HS-27A (cell line): ENCODE measurements around the gene CLCA1.

ENCODE experiments used
- DNase-seq: peaks from one replicate; pipeline ENCODE4 v3.0.0-alpha.2; 2012; ENCODE audit warnings: low read depth, missing footprints

Gene CLCA1, protein sequence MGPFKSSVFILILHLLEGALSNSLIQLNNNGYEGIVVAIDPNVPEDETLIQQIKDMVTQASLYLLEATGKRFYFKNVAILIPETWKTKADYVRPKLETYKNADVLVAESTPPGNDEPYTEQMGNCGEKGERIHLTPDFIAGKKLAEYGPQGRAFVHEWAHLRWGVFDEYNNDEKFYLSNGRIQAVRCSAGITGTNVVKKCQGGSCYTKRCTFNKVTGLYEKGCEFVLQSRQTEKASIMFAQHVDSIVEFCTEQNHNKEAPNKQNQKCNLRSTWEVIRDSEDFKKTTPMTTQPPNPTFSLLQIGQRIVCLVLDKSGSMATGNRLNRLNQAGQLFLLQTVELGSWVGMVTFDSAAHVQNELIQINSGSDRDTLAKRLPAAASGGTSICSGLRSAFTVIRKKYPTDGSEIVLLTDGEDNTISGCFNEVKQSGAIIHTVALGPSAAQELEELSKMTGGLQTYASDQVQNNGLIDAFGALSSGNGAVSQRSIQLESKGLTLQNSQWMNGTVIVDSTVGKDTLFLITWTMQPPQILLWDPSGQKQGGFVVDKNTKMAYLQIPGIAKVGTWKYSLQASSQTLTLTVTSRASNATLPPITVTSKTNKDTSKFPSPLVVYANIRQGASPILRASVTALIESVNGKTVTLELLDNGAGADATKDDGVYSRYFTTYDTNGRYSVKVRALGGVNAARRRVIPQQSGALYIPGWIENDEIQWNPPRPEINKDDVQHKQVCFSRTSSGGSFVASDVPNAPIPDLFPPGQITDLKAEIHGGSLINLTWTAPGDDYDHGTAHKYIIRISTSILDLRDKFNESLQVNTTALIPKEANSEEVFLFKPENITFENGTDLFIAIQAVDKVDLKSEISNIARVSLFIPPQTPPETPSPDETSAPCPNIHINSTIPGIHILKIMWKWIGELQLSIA

DNA sequence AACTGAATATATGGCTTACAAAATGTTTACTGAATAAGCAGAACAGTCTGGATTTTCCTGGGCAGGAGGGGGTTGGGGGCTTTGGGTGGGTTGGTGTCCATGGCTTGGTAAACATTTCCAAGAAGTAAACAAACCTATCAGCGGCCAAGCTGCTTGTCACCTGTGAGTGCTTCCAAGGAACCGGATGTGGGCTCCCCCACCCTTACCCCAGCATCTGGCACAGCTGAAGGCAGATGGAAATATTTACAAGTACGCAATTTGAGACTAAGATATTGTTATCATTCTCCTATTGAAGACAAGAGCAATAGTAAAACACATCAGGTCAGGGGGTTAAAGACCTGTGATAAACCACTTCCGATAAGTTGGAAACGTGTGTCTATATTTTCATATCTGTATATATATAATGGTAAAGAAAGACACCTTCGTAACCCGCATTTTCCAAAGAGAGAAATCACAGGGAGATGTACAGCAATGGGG lies at the start of gene CLCA1:
Gene CLCA1, plus strand, starts transcription at position 427 of the 477 bp plus-strand sequence. Its CDS starts 45 bp downstream, at position 472.
- DNase-seq, result no peak

DNA sequence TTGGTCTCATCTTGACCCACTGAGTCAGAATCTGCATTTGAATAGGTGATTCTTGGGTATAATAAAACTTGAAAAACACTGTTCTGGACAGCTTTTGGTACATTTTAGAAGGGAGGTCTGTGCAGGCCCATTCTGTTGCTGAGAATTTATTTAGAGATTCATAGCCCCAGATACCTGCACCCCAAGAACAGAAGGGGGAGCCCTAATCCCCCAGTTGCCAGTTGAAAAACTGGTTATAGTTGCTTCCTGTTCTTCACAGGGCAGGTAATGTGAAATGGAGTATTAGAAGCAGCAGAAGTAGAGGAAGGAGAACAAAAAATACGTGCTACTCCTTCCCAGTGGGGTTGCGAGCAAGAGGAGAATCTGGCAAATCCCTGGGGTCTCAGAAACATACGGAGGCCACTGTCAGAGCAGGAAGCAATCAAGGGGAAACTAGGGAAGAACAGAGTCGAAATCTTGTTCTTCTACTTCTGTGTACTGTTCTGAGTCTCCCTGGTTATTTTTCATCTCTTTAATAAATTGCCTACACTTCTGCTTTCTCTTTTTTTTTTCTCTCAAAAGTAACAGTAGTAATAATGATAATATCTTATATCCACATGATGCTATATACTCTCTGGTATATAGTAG lies 49.3 kb upstream of the CLCA1 start:
- no peak for DNase-seq

DNA sequence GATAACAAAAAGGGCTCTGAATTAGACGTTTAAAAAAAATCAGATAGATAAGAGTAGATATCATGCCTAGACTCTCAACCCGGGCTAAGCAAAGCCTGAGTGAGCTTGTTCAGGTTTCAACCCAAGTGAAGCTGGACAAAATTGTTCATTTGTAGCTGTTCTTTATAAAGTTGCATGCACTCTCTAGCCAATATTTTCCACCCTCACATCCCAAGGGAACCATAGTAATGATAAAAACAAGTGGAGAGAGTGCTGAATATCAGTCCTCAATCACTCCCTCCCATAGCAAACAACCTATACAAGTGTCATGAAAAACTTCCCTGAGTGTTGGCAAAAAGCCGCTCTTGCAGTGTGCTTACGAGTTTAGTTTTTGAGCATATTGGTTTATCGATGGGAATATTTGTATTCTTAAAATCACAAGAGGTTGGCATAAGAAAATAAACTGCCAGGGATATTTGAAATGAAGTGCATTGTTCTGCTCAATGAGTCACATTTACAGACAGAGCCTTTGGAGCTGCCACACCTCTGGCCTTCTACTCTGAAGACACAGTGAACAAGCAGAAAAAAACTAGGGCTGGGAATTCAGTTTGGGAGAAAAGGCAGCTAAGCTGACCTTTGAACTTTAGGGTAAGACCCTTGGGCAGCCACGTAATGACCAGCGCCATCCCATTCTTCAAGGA lies 47.0 kb upstream of the CLCA1 start:
- no peak for DNase-seq

DNA sequence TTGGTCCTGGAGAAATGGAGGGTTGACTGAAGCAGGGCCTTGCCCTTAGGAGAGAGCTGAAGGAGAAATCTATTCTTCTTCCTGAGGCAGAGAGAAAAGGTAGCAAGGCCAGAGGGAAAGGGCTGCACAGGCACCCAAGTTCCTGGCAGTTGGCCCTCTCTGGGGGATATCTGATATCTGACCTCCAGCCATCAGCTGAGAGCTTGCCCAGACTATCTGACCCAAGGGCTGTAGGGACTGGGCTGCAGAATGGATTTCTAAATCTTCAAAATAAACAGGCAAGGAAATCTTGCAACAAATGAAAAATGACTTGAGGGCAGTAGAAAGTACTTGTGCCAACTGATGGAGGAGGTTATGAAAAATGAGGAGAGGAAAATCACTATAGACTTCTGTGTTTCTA lies 45.3 kb upstream of the CLCA1 start:
- DNase-seq, result no peak

DNA sequence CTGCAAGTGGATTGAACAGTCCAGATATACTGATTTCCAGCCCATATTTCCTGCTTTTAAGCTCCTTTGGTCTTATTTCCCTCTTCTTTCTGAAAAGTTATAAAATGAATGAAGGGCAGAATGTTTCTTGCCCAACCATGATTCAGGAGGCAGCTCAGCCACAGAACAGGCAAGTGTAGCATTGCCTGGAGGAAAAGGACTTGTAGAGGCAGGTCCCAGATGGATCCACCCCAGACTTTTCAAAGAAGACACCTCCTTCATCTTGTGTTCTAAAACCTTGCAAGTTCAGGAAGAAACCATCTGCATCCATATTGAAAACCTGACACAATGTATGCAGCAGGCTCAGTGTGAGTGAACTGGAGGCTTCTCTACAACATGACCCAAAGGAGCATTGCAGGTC lies 44.9 kb upstream of the CLCA1 start, which contains the start of gene CLCA2:
Gene CLCA2, plus strand, starts transcription at position 299 of the 400 bp plus-strand sequence. Its CDS starts 77 bp downstream, at position 376.
- no peak for DNase-seq

DNA sequence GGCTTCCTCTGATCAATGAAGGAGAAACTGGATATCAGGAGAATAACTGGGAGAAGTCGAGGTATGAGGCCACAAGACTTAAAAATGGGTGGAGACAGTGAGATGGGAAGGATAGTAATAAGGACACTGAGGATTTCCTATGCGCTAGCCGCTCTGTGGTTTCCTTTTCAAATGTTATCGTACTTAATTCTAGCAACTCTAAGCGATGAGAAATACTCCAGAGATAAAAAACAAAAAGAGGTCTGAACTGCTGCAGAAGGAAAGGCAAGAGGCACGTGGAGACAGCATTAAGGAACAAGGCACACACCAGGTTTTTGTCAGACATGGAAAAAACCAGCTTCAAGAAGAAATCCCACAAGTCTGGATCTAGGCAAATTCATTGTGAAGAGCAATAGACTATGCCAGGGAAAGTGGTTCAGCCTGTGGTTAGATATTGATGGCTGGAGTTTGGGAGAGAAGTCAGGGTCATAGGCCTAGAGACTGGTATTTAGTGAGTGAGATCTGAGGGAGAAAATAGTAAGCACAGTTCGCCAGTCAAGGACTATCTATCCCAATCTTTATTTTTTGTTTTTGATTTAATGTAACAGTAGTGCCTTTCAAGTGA lies 39.5 kb upstream of the CLCA1 start:
- no peak for DNase-seq

DNA sequence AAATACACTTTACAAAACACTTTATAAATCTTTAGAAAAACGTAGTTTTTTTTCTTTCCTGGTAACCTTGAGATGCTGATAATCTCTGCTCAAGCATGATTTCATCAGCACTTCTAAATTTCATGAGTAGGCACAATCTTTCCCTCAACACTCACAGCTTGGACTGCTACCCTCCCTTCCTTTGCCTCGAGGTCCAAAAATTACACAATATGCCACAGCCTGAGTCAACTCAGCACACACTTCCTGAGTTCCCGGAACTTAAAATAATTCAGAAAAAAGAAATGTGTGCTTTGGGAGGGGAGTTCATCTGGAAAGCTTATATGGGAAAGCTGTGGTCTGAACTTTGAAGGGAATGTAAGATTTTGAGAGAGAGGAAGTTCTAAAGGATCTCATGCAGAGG lies 38.9 kb upstream of the CLCA1 start:
- peak; percentile 27 for DNase-seq

DNA sequence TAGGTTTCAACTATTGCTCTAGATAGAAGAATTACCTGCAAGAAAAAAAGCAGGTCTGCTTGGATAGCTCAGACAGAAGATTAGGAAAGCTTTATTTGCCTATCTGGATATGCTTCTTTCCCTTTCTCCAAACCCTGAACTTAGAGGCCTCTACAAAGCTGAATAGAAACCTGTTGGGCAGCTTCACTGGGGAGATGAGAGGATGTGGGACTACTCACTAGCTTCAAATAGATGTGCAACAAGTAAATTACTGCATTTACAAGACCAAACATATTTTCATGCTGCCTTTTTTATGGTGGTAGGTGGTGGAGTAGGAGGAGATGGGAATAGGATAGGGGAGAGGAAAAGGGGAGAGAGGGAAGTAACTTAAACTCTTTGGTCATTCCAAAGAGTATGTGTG lies 38.4 kb upstream of the CLCA1 start:
- DNase-seq, result no peak

DNA sequence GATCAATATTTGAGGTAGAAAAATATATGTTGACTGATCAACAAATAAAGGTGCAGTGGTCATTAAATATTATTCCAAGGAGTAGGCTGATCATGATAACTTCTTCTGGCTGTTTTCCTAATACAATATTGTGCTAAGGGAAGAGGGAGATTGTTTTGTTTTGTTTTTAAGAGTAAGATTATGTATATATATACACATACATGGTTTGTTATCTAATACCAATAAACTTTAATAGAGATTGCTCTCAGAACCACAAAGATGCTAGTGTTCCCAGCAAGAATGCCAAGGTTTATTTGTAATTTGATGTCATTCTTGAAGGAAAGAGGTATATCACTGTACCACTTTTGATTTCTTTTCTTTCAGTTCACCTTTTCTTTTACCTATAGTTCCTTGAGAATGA lies 34.7 kb upstream of the CLCA1 start:
- no peak for DNase-seq

DNA sequence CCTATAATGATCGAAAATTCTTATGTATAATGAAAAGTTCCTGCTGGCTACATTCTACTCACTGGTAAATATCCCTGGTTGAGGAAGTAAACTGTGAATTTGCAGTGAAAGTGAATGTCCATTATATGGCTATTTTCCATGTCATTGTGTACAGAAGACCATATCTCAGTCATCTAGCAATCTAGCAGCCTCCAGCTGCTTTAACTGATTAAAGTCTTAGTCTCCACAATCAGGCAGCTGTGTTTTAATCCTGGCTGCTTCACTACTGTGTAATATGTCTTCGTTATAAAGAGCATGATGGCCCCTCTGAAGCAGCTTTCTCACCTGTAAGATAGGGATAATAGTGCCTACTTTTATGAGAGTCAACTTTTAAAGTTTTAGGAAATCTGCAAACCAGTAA lies 33.4 kb upstream of the CLCA1 start:
- no peak for DNase-seq

DNA sequence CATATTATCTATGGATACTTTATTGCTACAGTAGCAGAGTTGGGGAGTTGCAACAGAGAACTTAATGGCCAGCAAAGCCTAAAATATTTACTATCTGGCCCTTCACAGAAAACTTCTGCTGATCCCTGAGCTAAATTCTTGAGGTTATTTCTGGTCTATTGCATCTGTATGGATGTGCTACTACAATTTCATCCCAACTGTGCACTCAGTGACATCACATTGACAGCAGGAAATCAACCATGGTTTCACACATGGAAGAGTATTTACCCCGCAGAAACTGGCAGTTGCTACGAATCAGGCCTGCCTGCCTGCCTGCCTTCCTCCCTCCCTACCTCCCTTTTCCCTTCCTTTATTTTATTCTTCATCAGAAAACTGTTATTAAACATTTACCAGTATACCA lies 32.7 kb upstream of the CLCA1 start:
- no peak for DNase-seq

DNA sequence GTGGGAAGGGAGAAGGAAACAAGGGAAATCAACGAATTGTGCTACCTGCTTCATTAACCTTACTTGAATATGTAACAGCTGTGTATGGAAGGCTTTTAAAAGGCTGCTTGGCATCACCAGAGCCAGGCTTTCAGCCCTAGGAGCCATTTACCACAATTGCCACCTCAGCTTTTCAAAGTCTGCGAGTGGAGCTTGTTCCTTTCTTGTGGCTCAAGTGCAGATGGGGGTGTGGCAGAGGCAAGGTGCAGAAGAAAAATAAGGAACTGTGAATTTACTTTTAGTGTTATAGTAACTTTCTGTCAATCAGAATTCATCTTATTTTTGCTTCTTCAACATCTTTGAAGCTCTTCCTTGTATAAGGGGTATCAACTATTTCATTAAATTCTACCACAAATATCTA lies 27.1 kb upstream of the CLCA1 start:
- DNase-seq, result no peak

DNA sequence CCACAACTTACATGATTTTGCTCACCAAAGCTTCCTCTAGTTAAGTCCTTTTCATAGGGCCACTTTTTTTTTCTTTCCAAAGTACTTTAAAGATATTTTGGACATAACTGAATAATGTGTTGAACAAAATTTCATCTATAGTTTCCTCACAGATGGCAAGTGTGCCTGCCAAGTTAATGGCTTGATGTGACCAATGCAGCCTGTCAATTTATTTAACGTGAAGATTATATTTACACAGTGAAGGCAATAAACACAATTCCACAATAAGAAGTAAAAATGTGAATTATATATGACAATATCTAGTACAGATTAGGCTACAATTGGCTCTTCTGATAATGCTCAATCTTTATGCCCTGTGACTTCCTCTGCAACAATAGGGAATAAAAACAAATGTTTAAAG lies 26.7 kb upstream of the CLCA1 start:
- no peak for DNase-seq

DNA sequence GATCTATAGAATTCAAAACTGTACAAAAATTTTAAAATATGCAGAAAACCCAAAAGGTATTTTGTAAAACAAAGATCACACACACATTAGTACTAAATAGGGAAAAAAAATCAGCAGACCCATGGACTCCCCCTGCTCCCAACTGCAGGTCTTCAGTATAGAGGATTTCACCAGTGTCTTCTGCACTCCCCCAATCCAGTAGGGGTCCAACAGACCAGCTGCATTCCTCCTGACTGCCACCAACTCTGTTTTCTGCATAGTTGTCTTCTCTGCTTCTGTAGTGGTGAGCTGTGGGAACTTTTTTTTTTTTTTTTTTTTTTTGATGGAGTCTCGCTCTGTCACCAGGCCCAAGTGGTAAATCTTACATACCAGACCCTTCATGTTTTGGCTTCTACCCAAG lies 22.8 kb upstream of the CLCA1 start:
- DNase-seq, result no peak

DNA sequence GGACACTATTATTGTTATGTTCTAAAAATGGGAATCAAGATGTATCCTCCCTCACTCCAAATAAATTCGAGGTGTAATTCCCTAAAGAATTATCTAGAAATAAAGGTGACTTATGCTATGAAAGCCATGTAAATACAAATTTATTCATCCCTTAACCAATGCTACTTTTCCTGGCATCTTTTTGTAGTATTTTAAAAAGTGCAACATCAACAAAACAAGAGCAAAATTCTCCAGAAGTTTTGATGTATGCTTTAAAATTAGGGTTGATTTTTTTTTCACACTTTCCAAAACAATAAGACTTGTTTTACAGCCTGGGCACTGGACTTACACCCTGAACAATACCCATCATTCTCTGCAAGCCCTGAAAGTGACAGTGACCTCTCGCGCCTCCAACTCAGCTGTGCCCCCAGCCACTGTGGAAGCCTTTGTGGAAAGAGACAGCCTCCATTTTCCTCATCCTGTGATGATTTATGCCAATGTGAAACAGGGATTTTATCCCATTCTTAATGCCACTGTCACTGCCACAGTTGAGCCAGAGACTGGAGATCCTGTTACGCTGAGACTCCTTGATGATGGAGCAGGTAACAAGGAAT lies 21.4 kb upstream of the CLCA1 start:
- DNase-seq, result no peak

DNA sequence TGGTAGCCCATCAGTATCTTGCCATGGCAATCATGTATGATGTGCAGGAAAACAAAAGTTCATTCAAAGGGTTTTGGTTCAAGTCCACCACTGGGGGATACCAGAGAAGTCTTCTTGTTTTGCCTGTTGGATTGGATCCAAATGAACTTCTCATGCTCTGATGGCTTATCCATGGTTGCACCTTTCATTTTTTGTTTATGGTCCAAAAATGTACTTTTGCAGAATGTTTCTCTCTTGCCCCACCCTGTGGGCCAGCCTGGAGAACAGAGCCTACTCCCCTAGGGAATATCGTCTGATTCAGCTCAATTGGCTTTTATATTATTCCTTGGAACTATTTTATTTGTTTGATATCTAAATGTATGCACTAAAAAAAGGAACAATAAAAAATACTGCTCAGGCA lies 20.1 kb upstream of the CLCA1 start:
- no peak for DNase-seq

DNA sequence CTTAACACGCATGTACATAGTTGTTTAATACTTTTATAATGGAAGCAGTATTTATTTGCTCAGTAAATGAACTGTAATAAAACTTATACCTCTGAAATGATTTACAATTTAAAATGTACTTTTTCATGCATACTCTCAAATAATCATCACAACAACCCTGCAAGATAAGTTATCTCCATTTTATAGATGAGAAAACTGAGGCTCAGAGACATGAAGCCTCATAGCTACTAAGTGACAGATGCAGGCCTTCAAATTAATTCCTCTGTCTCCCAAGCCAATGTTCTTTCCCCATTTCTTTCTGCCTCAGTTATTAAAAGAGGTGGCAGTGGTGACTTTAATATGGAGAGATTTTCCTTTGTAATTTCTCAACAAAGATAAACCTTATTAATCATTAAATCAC lies 19.6 kb upstream of the CLCA1 start:
- DNase-seq, result no peak

DNA sequence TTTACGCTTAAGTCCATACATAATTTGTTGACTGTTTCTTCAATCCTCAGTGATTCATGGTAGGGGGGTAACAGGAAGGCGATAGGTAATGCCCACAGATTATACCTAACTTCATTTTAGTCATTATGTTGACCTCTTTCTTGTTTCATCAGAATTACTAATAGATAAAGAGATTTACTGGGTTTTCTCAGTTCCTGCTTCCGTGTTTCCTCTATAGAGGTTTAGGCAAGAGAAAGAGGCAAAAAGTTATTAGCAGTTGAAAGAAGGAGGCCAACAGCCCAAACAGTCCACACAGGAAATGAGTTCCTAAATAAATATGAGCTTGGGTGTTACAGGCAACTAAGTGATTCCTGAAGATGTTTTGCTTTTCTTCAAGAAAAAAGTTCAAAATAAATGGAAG lies 17.9 kb upstream of the CLCA1 start:
- no peak for DNase-seq

DNA sequence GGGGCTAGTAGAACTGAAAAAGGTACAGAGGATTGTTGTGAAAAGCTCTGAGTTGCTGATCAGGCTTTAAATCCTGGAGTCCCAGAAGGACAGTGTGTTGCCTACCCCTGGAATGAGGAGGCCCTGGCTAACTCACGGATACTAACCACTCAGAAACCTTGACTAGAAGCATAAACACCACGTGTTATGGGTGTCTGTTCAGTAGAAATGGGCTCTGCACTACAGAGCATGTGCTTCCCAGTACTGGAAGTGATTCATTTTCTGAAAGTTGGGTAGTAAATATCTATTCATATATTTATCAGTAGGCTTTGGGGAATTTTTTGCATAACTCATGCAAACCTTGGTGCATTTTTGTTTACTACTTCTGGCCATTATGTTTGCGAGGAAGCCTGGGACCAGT lies 15.1 kb upstream of the CLCA1 start:
- no peak for DNase-seq

DNA sequence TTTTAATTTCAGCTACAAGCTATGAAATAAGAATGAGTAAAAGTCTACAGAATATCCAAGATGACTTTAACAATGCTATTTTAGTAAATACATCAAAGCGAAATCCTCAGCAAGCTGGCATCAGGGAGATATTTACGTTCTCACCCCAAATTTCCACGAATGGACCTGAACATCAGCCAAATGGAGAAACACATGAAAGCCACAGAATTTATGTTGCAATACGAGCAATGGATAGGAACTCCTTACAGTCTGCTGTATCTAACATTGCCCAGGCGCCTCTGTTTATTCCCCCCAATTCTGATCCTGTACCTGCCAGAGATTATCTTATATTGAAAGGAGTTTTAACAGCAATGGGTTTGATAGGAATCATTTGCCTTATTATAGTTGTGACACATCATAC lies 13.7 kb upstream of the CLCA1 start:
- no peak for DNase-seq

DNA sequence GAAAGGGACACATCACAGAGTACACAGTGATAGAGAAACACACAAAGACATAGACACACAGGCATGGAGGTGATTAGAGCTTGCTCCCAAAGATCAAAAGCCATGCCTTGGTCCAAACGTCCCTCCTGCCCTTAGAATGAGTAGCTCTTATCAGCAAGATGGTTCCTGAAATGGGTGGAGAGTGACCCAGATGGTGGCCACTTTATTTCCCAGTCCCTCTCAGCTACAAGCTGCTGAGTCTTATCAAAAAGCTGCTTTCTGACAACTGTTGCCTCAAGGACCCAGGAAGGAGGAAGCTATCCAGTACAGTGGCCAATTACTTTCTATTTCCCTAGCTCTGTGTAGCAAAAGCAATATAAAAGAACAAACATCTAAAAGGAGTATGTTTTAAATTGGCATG lies 7.7 kb upstream of the CLCA1 start:
- no peak for DNase-seq
